NCI-H2196 (cell line): ENCODE measurements around the gene URB2.
A peak's percentile ranks its signal among the peaks of the same experiment; 100 is the strongest.

Experiments
- DNase-seq: peaks from one replicate; lab custom pipeline; 2025; ENCODE audit not compliant: unreplicated experiment; lab: John Stamatoyannopoulos, UW

The URB2 gene

GRCh38 chr1:229643996-229644745 is 18.1 kb downstream of the URB2 start:
- DNase-seq: no peak

GRCh38 chr1:229645324-229645993 is 19.4 kb downstream of the URB2 start:
- no peak for DNase-seq

DNA sequence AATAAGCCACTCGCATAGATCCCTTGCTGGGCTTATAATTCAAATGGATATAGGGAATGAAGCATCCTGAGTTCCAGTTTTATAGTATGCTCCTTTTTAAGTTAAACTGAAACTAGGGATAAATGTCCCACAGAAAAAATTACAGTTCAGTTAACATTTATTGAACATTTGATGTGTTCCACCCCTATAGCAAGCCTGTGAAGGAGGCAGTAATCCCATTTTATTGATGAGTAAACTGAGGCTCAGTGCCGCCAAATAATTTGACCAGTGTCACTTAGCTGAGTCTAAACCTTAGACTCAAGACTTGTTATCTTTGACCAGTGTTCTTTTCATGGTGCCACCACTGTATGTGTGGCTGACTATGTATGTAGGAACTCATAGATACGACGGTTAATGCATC is 22.4 kb downstream of the URB2 start:
- DNase-seq: no peak

GRCh38 chr1:229650045-229650444 is 24.0 kb downstream of the URB2 start:
- DNase-seq: no peak

DNA sequence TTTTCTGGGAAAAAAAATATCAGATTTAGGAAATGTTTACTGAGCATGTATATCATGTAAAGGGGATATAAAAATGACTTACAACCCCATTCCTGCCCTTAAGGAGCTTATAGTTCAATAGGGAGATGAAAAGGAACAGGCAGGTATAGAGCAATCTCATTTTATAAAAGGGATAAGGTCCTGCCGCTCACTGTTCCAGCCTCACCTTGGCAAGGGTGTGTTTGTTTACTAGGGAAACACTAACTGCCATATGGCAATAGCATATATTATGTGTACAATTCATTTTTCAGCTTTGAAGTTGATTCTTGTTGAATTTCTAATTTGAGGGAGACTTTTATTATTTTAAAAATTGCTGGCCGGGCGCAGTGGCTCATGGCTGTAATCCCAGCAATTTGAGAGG is 25.5 kb downstream of the URB2 start:
- DNase-seq: no peak

- no peak for DNase-seq
These were observed 27.4 kb downstream of the URB2 start for GRCh38 chr1:229653420-229653819.

GRCh38 chr1:229655781-229656180 is 29.7 kb downstream of the URB2 start:
- no peak for DNase-seq

GRCh38 chr1:229657993-229658755 is 32.1 kb downstream of the URB2 start:
- no peak for DNase-seq

- peak; percentile 83 for DNase-seq
These were observed 35.2 kb downstream of the URB2 start for GRCh38 chr1:229661022-229661877.

DNA sequence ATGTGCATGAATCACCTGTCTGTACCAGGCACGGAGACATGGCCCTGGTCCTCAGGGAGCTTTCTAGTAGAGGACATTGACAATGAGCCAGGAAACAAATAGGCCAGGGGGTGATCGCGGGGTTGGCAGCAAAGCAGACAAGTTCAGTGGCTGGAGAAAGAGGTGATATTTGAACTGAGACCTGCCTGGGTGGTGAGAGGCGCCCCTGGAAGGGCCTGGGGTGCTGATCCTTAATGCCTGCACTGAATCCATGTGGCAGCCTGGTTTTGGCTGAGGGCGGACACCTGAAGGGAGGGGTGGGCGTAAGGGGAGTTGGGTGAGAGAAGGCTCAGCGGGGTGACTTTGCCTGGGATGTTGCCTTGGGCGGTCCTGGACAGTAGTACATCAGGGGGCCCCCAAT is 35.9 kb downstream of the URB2 start:
- no peak for DNase-seq

- no peak for DNase-seq
These were observed 38.2 kb downstream of the URB2 start for GRCh38 chr1:229664133-229664689.

- DNase-seq: no peak
These were observed 40.0 kb downstream of the URB2 start for GRCh38 chr1:229665912-229666558.

DNA sequence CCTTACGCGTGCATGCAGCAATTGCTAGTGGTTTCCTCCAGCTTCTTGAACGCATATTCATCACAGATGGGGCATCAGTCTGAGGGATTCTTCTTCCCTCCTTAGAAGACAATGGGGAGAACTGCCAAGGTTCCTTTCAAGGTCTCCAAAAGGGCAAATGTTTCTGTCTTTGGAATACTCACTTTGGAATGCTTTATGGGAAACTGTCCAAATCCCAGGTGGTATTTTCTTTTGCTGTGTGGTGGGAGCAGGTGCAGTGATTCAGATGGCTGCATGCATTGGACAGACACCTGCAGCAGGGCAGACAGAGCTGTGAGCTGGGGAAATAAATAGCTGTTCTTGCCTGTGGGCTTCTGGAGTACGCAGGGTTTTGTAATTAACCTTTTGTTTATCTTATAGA is 40.5 kb downstream of the URB2 start:
- DNase-seq: no peak

GRCh38 chr1:229669333-229669732 is 43.3 kb downstream of the URB2 start:
- DNase-seq: no peak

- DNase-seq: no peak
These were observed 45.3 kb downstream of the URB2 start for GRCh38 chr1:229671310-229671709.

DNA sequence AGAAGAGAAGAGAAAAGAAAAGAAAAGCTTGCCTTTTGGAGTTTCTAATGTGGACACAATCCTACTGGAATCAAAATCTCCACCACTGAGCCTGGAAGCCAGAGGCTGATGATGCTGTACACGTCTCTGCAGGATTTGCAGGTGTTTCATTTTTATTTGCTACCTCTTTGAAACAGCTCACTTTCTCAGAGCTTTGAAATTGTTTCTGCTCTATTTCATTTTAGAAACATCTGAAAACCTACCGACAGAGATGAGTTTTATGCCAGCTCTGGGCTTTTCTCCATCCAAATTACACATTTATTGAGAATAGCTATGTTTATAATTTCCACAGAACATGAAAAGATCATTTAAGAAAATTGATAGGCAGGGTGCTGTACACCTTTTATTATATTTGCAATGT is 46.2 kb downstream of the URB2 start:
- no peak for DNase-seq

DNA sequence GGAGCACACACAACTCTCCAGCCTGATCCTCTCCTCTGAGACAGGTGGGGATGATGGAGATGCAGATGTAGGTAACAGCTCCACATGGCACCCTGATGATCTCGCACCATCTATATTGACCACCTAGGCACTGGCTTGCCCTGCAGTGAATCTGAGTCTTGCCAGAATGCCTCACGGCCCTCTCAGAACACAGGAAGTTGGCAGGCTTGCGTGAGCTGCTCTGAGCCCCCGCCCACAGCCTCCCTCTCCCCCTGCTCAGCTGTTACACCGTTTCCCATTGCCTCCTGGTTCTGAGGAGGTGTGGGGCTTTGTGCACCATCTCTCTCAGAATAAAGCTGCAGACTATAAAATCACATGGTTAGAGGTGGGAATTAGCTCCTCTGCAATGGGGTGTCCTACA is 48.0 kb downstream of the URB2 start:
- no peak for DNase-seq

GRCh38 chr1:229675396-229675795 is 49.3 kb downstream of the URB2 start:
- no peak for DNase-seq

DNA sequence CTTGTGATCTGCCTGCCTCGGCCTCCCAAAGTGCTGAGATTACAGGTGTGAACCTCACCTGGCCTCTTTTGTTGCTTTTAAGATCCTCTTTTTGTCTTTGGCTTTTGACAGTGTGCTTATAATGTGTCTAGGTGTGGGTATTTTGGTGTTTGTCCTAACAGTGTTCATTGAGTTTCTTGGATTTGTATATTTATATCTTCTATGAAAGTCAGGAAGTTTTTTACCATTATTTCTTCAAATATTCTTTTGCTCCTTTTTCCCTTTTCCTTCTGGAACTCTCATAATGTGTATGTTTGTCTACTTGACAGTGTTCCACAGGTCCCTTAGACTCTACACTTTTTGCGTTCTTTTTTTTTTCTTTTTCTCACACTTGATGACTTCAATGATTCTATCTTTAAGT is 59.1 kb downstream of the URB2 start:
- DNase-seq: no peak

DNA sequence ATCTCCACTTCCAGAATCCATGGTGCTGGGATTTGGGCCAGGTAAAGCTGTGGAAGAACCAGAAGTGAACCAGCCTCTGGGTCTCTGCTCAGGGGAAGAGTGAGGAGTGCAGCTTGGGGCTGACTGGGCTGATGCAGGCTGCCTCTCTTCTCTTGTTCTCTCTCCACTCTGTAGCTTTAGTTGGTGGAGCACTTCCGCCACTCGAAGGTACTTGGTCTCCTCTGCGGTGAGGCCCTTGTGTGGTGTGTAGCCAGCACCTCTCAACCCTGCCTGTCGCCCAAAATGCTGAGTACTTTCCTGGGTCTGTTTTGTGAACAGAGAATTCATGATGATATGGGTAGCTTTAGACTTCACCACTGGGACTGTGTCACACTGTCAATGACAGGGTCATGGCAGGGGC is 63.2 kb downstream of the URB2 start:
- DNase-seq: no peak
